CD14-positive monocyte (primary cell): ENCODE measurements around the gene SLC50A1. TPM values are rescaled to one million over a fixed set of nuclear protein-coding genes. Genes with fewer than 3 reads are reported as not detected.

Experiments used
- DNase-seq, 3 donors: peaks; one replicate each; pipeline ENCODE4 v3.0.0-alpha.2; 2011 to 2022
- H2AFZ ChIP-seq: 2 replicates; pipeline ENCODE4 v1.6.0; 2012; ENCODE audit warnings: mild to moderate bottlenecking, low read depth, low read length, inconsistent platforms; ENCODE audit not compliant: insufficient read depth, poor library complexity, severe bottlenecking
- H3K27ac ChIP-seq, 2 donors: 1 replicate in 1 of 2; 2 replicates in 1 of 2; pipeline ENCODE4 v1.5.1; 2012 to 2013; ENCODE audit warnings: low read length in 2 of 2, control low read depth in 1 of 2, inconsistent platforms in 1 of 2, low read depth in 1 of 2, mild to moderate bottlenecking in 1 of 2
- H3K27me3 ChIP-seq, 2 donors: one replicate each; pipeline versions ENCODE4 v1.6.0 to v1.6.1; 2011 to 2013; ENCODE audit warnings: low read length in 2 of 2; ENCODE audit not compliant: control insufficient read depth in 2 of 2, insufficient read depth in 2 of 2
- H3K36me3 ChIP-seq, 2 donors: replicated peaks in 1 of 2; 1 replicate in 1 of 2; 2 replicates in 1 of 2; pipeline versions ENCODE4 v1.5.1 to v1.6.1; 2012 to 2013; ENCODE audit warnings: low read length in 2 of 2, control low read depth in 1 of 2, inconsistent platforms in 1 of 2, mild to moderate bottlenecking in 1 of 2; ENCODE audit not compliant: insufficient read depth in 2 of 2, control insufficient read depth in 1 of 2
- H3K4me1 ChIP-seq, 2 donors: 1 replicate in 1 of 2; 2 replicates in 1 of 2; pipeline versions ENCODE4 v1.5.1 to v1.6.1; 2012 to 2013; ENCODE audit warnings: low read length in 2 of 2, control low read depth in 1 of 2, inconsistent platforms in 1 of 2, mild to moderate bottlenecking in 1 of 2, moderate library complexity in 1 of 2; ENCODE audit not compliant: insufficient read depth in 2 of 2, control insufficient read depth in 1 of 2
- H3K4me2 ChIP-seq: replicated peaks from 2 replicates; pipeline ENCODE3; 2012; ENCODE audit warnings: low read length, moderate library complexity, mild to moderate bottlenecking; ENCODE audit not compliant: poor library complexity, severe bottlenecking; ENCODE audit errors: extremely low read depth
- H3K4me3 ChIP-seq, 3 experiments: fragments of 200-600 bp in 1 of 3; sonication (generic) in 1 of 3; replicated peaks in 1 of 3; 1 replicate in 2 of 3; 2 replicates in 1 of 3; pipeline ENCODE4 v1.5.1; 2011 to 2013; ENCODE audit warnings: low read length in 3 of 3, mild to moderate bottlenecking in 3 of 3, control low read depth in 2 of 3, low read depth in 2 of 3, inconsistent platforms in 1 of 3, moderate library complexity in 1 of 3
- H3K79me2 ChIP-seq: 2 replicates; pipeline ENCODE4 v1.6.0; 2012; ENCODE audit warnings: mild to moderate bottlenecking, control low read depth, inconsistent platforms, low read length, moderate library complexity; ENCODE audit not compliant: insufficient read depth
- H3K9ac ChIP-seq: 2 replicates; pipeline ENCODE4 v1.6.0; 2017; ENCODE audit warnings: low read length, mild to moderate bottlenecking; ENCODE audit not compliant: insufficient read depth, poor library complexity, severe bottlenecking
- H3K9me3 ChIP-seq, 2 donors: replicated peaks in 1 of 2; 1 replicate in 1 of 2; 2 replicates in 1 of 2; pipeline versions ENCODE4 v1.5.1 to v1.6.1; 2012 to 2013; ENCODE audit warnings: low read length in 2 of 2, control low read depth in 1 of 2; ENCODE audit not compliant: control insufficient read depth in 1 of 2, insufficient read depth in 1 of 2
- H4K20me1 ChIP-seq: 2 replicates; pipeline ENCODE4 v1.6.0; 2012; ENCODE audit warnings: mild to moderate bottlenecking, low read length, control low read depth, moderate library complexity; ENCODE audit not compliant: insufficient read depth
- H3K27ac Mint-ChIP-seq, 7 donors: one replicate each; pipeline ENCODE4 v1.8.0; 2020; ENCODE audit warnings: mild to moderate bottlenecking in 7 of 7, mixed read lengths in 7 of 7, moderate library complexity in 6 of 7, inconsistent platforms in 2 of 7
- H3K27me3 Mint-ChIP-seq, 3 donors: one replicate each; pipeline ENCODE4 v1.8.0; 2021 to 2022; ENCODE audit warnings: low read depth in 3 of 3, mild to moderate bottlenecking in 3 of 3, mixed read lengths in 3 of 3, moderate library complexity in 3 of 3, inconsistent platforms in 1 of 3
- H3K36me3 Mint-ChIP-seq, 2 donors: one replicate each; pipeline ENCODE4 v1.8.0; 2020; ENCODE audit warnings: mixed read lengths in 2 of 2, inconsistent platforms in 1 of 2, mild to moderate bottlenecking in 1 of 2
- H3K4me1 Mint-ChIP-seq: one replicate; pipeline ENCODE4 v1.8.0; 2020; ENCODE audit warnings: mild to moderate bottlenecking, mixed read lengths
- H3K4me3 Mint-ChIP-seq, 2 donors: one replicate each; pipeline ENCODE4 v1.8.0; 2020; ENCODE audit warnings: mild to moderate bottlenecking in 2 of 2, mixed read lengths in 2 of 2, moderate library complexity in 1 of 2
- H3K9me3 Mint-ChIP-seq, 7 donors: one replicate each; pipeline ENCODE4 v1.8.0; 2020 to 2022; ENCODE audit warnings: mixed read lengths in 7 of 7, mild to moderate bottlenecking in 6 of 7, moderate library complexity in 6 of 7, inconsistent platforms in 2 of 7
- CTCF ChIP-seq: fragments of 200-600 bp; IDR thresholded peaks from one replicate; pipeline ENCODE4 v1.8.0; 2022; ENCODE audit warnings: antibody characterized with exemption, mild to moderate bottlenecking
- WGBS: methylation state at CpG from one replicate; pipeline ENCODE4 v1.1.5; 2013; ENCODE audit warnings: missing lambda C conversion rate; ENCODE audit not compliant: insufficient coverage; 5-methylcytosine and 5-hydroxymethylcytosine counted together
- intact Hi-C, 2 donors: fragments of 100-400 bp; cut with micrococcal nuclease; formaldehyde crosslinking; loops; one replicate each; pipeline versions ENCODE4 v1.15.0 to v1.15.1; 2023
- polyA plus RNA-seq, 3 donors: library from polyadenylated mRNA; depleted of rRNA in 1 of 3; unstranded in 2 of 3; stranded (reverse) in 1 of 3; fragments of 300-500 nt in 2 of 3; fragments of >200 nt in 1 of 3; fragmentation: Illumina TruSeq in 2 of 3; gene quantifications; 1 replicate in 2 of 3; 2 replicates in 1 of 3; pipeline ENCODE4 v1.2.3, GENCODE V29; 2012 to 2021

Gene SLC50A1
- polyA plus RNA-seq, 3 donors, result 40.0 to 50.8 (median 49.4) TPM

- Histone ChIP-seq H3K27ac (peak overlapping the region; percentile 6 to 52), H3K9me3 (no peaks in the 10 kb centered on the region), H3K9ac (no peak overlapping the region), H3K27me3 (no peaks in the 10 kb centered on the region), H2AFZ (peak overlapping the region; percentile 59), H3K79me2 (no peaks in the 10 kb centered on the region), H3K4me1 (peaks cover 16 to 17% of the 10 kb centered on the region in 2 donors), H4K20me1 (no peaks in the 10 kb centered on the region), H3K36me3 (no peaks in the 10 kb centered on the region), H3K4me2 (peak overlapping the region; percentile 48), H3K4me3 (no peak overlapping the region)
- peaks cover 0 to 3% of the 10 kb centered on the region in 2 donors for H3K36me3 Mint-ChIP-seq
- peaks cover 15% of the 10 kb centered on the region for H3K4me1 Mint-ChIP-seq
- WGBS, result 56% methylated on average over 21 of the region's 21 CpGs
- H3K27ac Mint-ChIP-seq, result peak overlapping the region in 6 of 7 donors; percentile 19 to 73 (median 58)
- TF ChIP-seq CTCF, result peak; percentile 37
- peaks cover 4 to 17% (median 9%) of the 10 kb centered on the region in 3 donors for H3K27me3 Mint-ChIP-seq
- peak; percentile 81 to 90 (median 89) for DNase-seq
- peak overlapping the region in 1 of 2 donors; percentile 64 for H3K4me3 Mint-ChIP-seq
- no peaks in the 10 kb centered on the region for H3K9me3 Mint-ChIP-seq
- intact Hi-C loops, result no loop called here
Measured at GRCh38 chr1:155184835-155185782, 49.5 kb downstream of the SLC50A1 start.

DNA sequence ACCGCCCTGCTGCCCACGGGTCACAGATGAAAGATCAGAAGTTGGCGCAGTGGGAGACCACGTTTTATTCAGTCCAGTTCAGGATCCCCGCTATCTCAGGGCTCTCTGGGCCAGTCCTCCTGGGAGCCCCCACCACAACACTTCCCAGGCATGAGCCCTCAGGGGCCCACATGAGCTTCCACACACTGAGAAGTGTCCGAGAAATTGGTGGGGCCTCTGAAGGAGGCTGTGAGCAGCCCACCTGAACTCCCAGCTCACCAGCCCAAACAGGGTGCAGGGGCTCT, 50.1 kb downstream of the SLC50A1 start:
- Mint-ChIP-seq H3K9me3 (no peaks in the 10 kb centered on the region), H3K4me1 (peaks cover 15% of the 10 kb centered on the region), H3K27me3 (peaks cover 4 to 17% (median 9%) of the 10 kb centered on the region in 3 donors), H3K27ac (peak overlapping the region in 2 of 7 donors; percentile 25 to 63), H3K4me3 (no peak overlapping the region), H3K36me3 (peaks cover 0 to 3% of the 10 kb centered on the region in 2 donors)
- WGBS, result 87% methylated on average over 5 of the region's 6 CpGs
- Histone ChIP-seq H3K27ac (no peak overlapping the region), H3K9ac (no peak overlapping the region), H3K4me2 (peak overlapping the region; percentile 48), H3K36me3 (no peaks in the 10 kb centered on the region), H3K27me3 (no peaks in the 10 kb centered on the region), H2AFZ (no peak overlapping the region), H3K4me1 (peaks cover 16 to 17% of the 10 kb centered on the region in 2 donors), H3K9me3 (no peaks in the 10 kb centered on the region), H3K79me2 (no peaks in the 10 kb centered on the region), H4K20me1 (no peaks in the 10 kb centered on the region), H3K4me3 (no peak overlapping the region)
- peak; percentile 0 for TF ChIP-seq CTCF
- intact Hi-C loops, result no loop called here
- DNase-seq, result no peak
